Loucy (cell line): ENCODE results near the gene SYNPR.
"Not testable (repeated sequence)": the region's sequence is repeated elsewhere in the genome, so short reads cannot be mapped to it uniquely, and the experiment has no call there.

ENCODE experiments used
- H2AFZ ChIP-seq: fragments of 200-600 bp; sonication (generic); 2 replicates; pipeline ENCODE4 v1.6.0; 2016; ENCODE audit warnings: antibody characterized with exemption, mild to moderate bottlenecking, low read length, moderate library complexity
- H3F3A ChIP-seq: fragments of 200-600 bp; 2 replicates; pipeline ENCODE4 v1.6.0; 2016; ENCODE audit warnings: antibody characterized with exemption, low read depth, mild to moderate bottlenecking
- H3K27me3 ChIP-seq: fragments of 200-600 bp; sonication (generic); 2 replicates; pipeline ENCODE4 v1.6.1; 2014; ENCODE audit warnings: low read length, mild to moderate bottlenecking; ENCODE audit not compliant: insufficient read depth, poor library complexity, severe bottlenecking
- H3K36me3 ChIP-seq: fragments of 200-600 bp; sonication (generic); 2 replicates; pipeline ENCODE4 v1.6.1; 2016; ENCODE audit warnings: low read length; ENCODE audit not compliant: insufficient read depth
- H3K4me1 ChIP-seq: fragments of 200-600 bp; sonication (generic); 2 replicates; pipeline ENCODE4 v1.5.1; 2014; ENCODE audit warnings: low read length, mild to moderate bottlenecking; ENCODE audit not compliant: insufficient read depth, poor library complexity, severe bottlenecking
- H3K4me2 ChIP-seq: fragments of 200-600 bp; sonication (generic); 2 replicates; pipeline ENCODE4 v1.6.0; 2014; ENCODE audit warnings: antibody characterized with exemption, low read length, low read depth, mild to moderate bottlenecking; ENCODE audit not compliant: poor library complexity, severe bottlenecking
- H3K4me3 ChIP-seq: fragments of 200-600 bp; sonication (generic); 2 replicates; pipeline ENCODE4 v1.5.1; 2014; ENCODE audit warnings: low read length, mild to moderate bottlenecking, mixed read lengths; ENCODE audit not compliant: poor library complexity, severe bottlenecking
- H3K79me2 ChIP-seq: fragments of 200-600 bp; sonication (generic); 2 replicates; pipeline ENCODE4 v1.6.1; 2014; ENCODE audit warnings: low read length; ENCODE audit not compliant: insufficient read depth
- H3K9ac ChIP-seq: fragments of 200-600 bp; sonication (generic); 2 replicates; pipeline ENCODE4 v1.6.0; 2014; ENCODE audit warnings: mild to moderate bottlenecking, low read depth, low read length, moderate library complexity; ENCODE audit not compliant: poor library complexity, severe bottlenecking
- H3K9me2 ChIP-seq: fragments of 200-600 bp; sonication (generic); replicated peaks from 2 replicates; pipeline ENCODE4 v1.6.1; 2016; ENCODE audit warnings: low read depth, low read length, mixed read lengths
- H3K9me3 ChIP-seq: fragments of 200-600 bp; sonication (generic); 2 replicates; pipeline ENCODE4 v1.6.1; 2014; ENCODE audit warnings: mild to moderate bottlenecking, antibody characterized with exemption, low read length, low read depth; ENCODE audit not compliant: insufficient read depth
- H4K20me1 ChIP-seq: fragments of 200-600 bp; sonication (generic); 2 replicates; pipeline ENCODE4 v1.6.0; 2014; ENCODE audit warnings: antibody characterized with exemption, low read length, mild to moderate bottlenecking; ENCODE audit not compliant: insufficient read depth, poor library complexity, severe bottlenecking
- CTCF ChIP-seq: fragments of 200-600 bp; sonication (generic); conservative IDR thresholded peaks from 2 replicates; pipeline ENCODE4 v1.5.1; 2014; ENCODE audit warnings: mild to moderate bottlenecking, antibody characterized with exemption, low read length
- EZH2phosphoT487 ChIP-seq: fragments of 200-600 bp; IDR thresholded peaks from 2 replicates; pipeline ENCODE4 v1.6.1; 2018; ENCODE audit warnings: antibody characterized with exemption, mild to moderate bottlenecking, moderate library complexity, borderline replicate concordance

Gene SYNPR

GRCh38 chr3:63248015-63248414, 30.1 kb upstream of the SYNPR start:
- Histone ChIP-seq H3K9me2 (no peaks in the 10 kb centered on the region), H3F3A (no peaks in the 10 kb centered on the region), H3K9ac (no peak overlapping the region), H2AFZ (no peak overlapping the region), H3K9me3 (no peaks in the 10 kb centered on the region), H3K4me1 (no peaks in the 10 kb centered on the region), H3K36me3 (no peaks in the 10 kb centered on the region), H3K79me2 (no peaks in the 10 kb centered on the region), H3K4me2 (no peak overlapping the region), H4K20me1 (no peaks in the 10 kb centered on the region), H3K27me3 (no peaks in the 10 kb centered on the region), H3K4me3 (no peak overlapping the region)
- TF ChIP-seq CTCF, result no peak
- no peak for TF ChIP-seq EZH2phosphoT487

GRCh38 chr3:63251499-63251898, 26.6 kb upstream of the SYNPR start:
- H3K9me3 ChIP-seq, result no peaks in the 10 kb centered on the region
- H3K4me3 ChIP-seq, result no peak overlapping the region
- no peak overlapping the region for H3K4me2 ChIP-seq
- H3K36me3 ChIP-seq, result no peaks in the 10 kb centered on the region
- no peaks in the 10 kb centered on the region for H3K79me2 ChIP-seq
- no peak overlapping the region for H2AFZ ChIP-seq
- H3K27me3 ChIP-seq, result no peaks in the 10 kb centered on the region
- no peaks in the 10 kb centered on the region for H4K20me1 ChIP-seq
- TF ChIP-seq EZH2phosphoT487, result no peak
- no peak for TF ChIP-seq CTCF
- no peaks in the 10 kb centered on the region for H3K9me2 ChIP-seq
- no peaks in the 10 kb centered on the region for H3F3A ChIP-seq
- H3K4me1 ChIP-seq, result no peaks in the 10 kb centered on the region
- no peak overlapping the region for H3K9ac ChIP-seq

GRCh38 chr3:63255819-63256218, 22.3 kb upstream of the SYNPR start:
- H3K4me2 ChIP-seq, H3K9me2 ChIP-seq, H3K36me3 ChIP-seq, H3F3A ChIP-seq, H2AFZ ChIP-seq, H3K4me3 ChIP-seq, H3K9me3 ChIP-seq, H3K4me1 ChIP-seq, H3K9ac ChIP-seq, H3K27me3 ChIP-seq, H4K20me1 ChIP-seq, H3K79me2 ChIP-seq: not testable (repeated sequence)

- no peaks in the 10 kb centered on the region for H3K4me1 ChIP-seq
- H3F3A ChIP-seq, result no peaks in the 10 kb centered on the region
- H3K4me2 ChIP-seq, result no peak overlapping the region
- no peaks in the 10 kb centered on the region for H4K20me1 ChIP-seq
- TF ChIP-seq EZH2phosphoT487, result no peak
- TF ChIP-seq CTCF, result no peak
- H2AFZ ChIP-seq, result no peak overlapping the region
- no peaks in the 10 kb centered on the region for H3K9me3 ChIP-seq
- H3K9ac ChIP-seq, result no peak overlapping the region
- H3K79me2 ChIP-seq, result no peaks in the 10 kb centered on the region
- H3K36me3 ChIP-seq, result no peaks in the 10 kb centered on the region
- no peaks in the 10 kb centered on the region for H3K9me2 ChIP-seq
- no peaks in the 10 kb centered on the region for H3K27me3 ChIP-seq
- H3K4me3 ChIP-seq, result no peak overlapping the region
These were observed 13.4 kb upstream of the SYNPR start for GRCh38 chr3:63264716-63265115.
